ENCODE data around the gene ATAD3C. TPM values are rescaled to one million over a fixed set of nuclear protein-coding genes. Genes with fewer than 3 reads are reported as not detected.
"Not testable (repeated sequence)": the region's sequence is repeated elsewhere in the genome, so short reads cannot be mapped to it uniquely, and the experiment has no call there.

Gene ATAD3C
- total RNA-seq, 4 donors from 2014 or later, result 0.32 to 2.4 (median 0.58) TPM

- H3K27me3 ChIP-seq, result peaks cover 0 to 9% (median 0%) of the 10 kb centered on the region in 4 donors
- TF ChIP-seq POLR2AphosphoS5 (IDR thresholded peaks at IDR 0.05) (no peak), EP300 (IDR thresholded peaks at IDR 0.05) (no peak), CTCF (IDR thresholded peaks at IDR 0.05) (no peak), POLR2A (IDR thresholded peaks at IDR 0.05; ENCODE audit: low read depth) (no peak)
- no peak overlapping the region for H3K4me3 ChIP-seq
- no peaks in the 10 kb centered on the region for H3K4me1 ChIP-seq
- H3K9me3 ChIP-seq, result no peaks in the 10 kb centered on the region
- intact Hi-C loops (cut with DNase I), result no loop called here
- H3K27ac ChIP-seq (replicated peaks in 1 of 4), result no peak overlapping the region
- no peak for DNase-seq (ENCODE audit: extremely low spot score)
- 92% methylated on average over 23 of the region's 26 CpGs for WGBS
- no peaks in the 10 kb centered on the region for H3K36me3 ChIP-seq
These were observed 2.3 kb downstream of the ATAD3C start for GRCh38 chr1:1451696-1452364.

- H3K27ac ChIP-seq (replicated peaks in 1 of 4); H3K4me3 ChIP-seq; H3K27me3 ChIP-seq; H3K4me1 ChIP-seq; H3K36me3 ChIP-seq; H3K9me3 ChIP-seq; DNase-seq (ENCODE audit: extremely low spot score); intact Hi-C loops (cut with DNase I): not testable (repeated sequence)
- WGBS, result 94% methylated on average over 6 of the region's 8 CpGs
These were observed 2.9 kb downstream of the ATAD3C start for GRCh38 chr1:1452365-1452739.

- intact Hi-C loops (cut with DNase I), result no loop called here
- Histone ChIP-seq H3K4me1 (no peaks in the 10 kb centered on the region), H3K27me3 (peaks cover 0 to 9% (median 0%) of the 10 kb centered on the region in 4 donors), H3K36me3 (no peaks in the 10 kb centered on the region), H3K27ac (replicated peaks in 1 of 4) (no peak overlapping the region), H3K9me3 (no peaks in the 10 kb centered on the region), H3K4me3 (no peak overlapping the region)
- no peak for DNase-seq (ENCODE audit: extremely low spot score)
- 94% methylated on average over 16 of the region's 16 CpGs for WGBS
- TF ChIP-seq EP300 (IDR thresholded peaks at IDR 0.05) (no peak), CTCF (IDR thresholded peaks at IDR 0.05) (no peak), POLR2A (IDR thresholded peaks at IDR 0.05; ENCODE audit: low read depth) (no peak), POLR2AphosphoS5 (IDR thresholded peaks at IDR 0.05) (no peak)
These were observed 3.4 kb downstream of the ATAD3C start for GRCh38 chr1:1452882-1453281.

GRCh38 chr1:1454286-1455056, 5.0 kb downstream of the ATAD3C start:
- DNase-seq (ENCODE audit: extremely low spot score); intact Hi-C loops (cut with DNase I); H3K9me3 ChIP-seq; H3K4me1 ChIP-seq; H3K27ac ChIP-seq (replicated peaks in 1 of 4); H3K4me3 ChIP-seq; H3K36me3 ChIP-seq; H3K27me3 ChIP-seq: not testable (repeated sequence)
- WGBS, result 90% methylated on average over 6 of the region's 41 CpGs

- H3K4me1 ChIP-seq, result no peaks in the 10 kb centered on the region
- H3K9me3 ChIP-seq, result no peaks in the 10 kb centered on the region
- no peak overlapping the region for H3K4me3 ChIP-seq
- H3K27ac ChIP-seq (replicated peaks in 1 of 4), result no peak overlapping the region
- TF ChIP-seq CTCF (IDR thresholded peaks at IDR 0.05) (no peak), POLR2AphosphoS5 (IDR thresholded peaks at IDR 0.05) (no peak), POLR2A (IDR thresholded peaks at IDR 0.05; ENCODE audit: low read depth) (no peak), EP300 (IDR thresholded peaks at IDR 0.05) (no peak)
- peaks cover 0 to 9% (median 0%) of the 10 kb centered on the region in 4 donors for H3K27me3 ChIP-seq
- no peak for DNase-seq (ENCODE audit: extremely low spot score)
- H3K36me3 ChIP-seq, result no peaks in the 10 kb centered on the region
- intact Hi-C loops (cut with DNase I), result no loop called here
- 84% methylated on average over 25 of the region's 30 CpGs for WGBS
These were observed 5.9 kb downstream of the ATAD3C start for GRCh38 chr1:1455366-1455884.

- H3K27me3 ChIP-seq; DNase-seq (ENCODE audit: extremely low spot score); H3K4me3 ChIP-seq; H3K9me3 ChIP-seq; H3K4me1 ChIP-seq; H3K36me3 ChIP-seq; intact Hi-C loops (cut with DNase I); H3K27ac ChIP-seq (replicated peaks in 1 of 4): not testable (repeated sequence)
- no CpG with 5 or more reads among the region's 15 CpGs for WGBS
These were observed 6.4 kb downstream of the ATAD3C start for GRCh38 chr1:1455934-1456333.

- H3K27ac ChIP-seq (replicated peaks in 1 of 4); H3K36me3 ChIP-seq; H3K4me1 ChIP-seq; DNase-seq (ENCODE audit: extremely low spot score); intact Hi-C loops (cut with DNase I); H3K9me3 ChIP-seq; H3K27me3 ChIP-seq; H3K4me3 ChIP-seq: not testable (repeated sequence)
- 87% methylated on average over 16 of the region's 22 CpGs for WGBS
These were observed 7.3 kb downstream of the ATAD3C start for GRCh38 chr1:1456683-1457255.

GRCh38 chr1:1459156-1459555, 9.7 kb downstream of the ATAD3C start:
- H3K4me1 ChIP-seq; H3K27ac ChIP-seq (replicated peaks in 1 of 4); H3K4me3 ChIP-seq; H3K27me3 ChIP-seq; H3K9me3 ChIP-seq; DNase-seq (ENCODE audit: extremely low spot score); intact Hi-C loops (cut with DNase I); H3K36me3 ChIP-seq: not testable (repeated sequence)
- no CpG with 5 or more reads among the region's 19 CpGs for WGBS

- H3K9me3 ChIP-seq; H3K27me3 ChIP-seq; H3K27ac ChIP-seq (replicated peaks in 1 of 4); DNase-seq (ENCODE audit: extremely low spot score); H3K4me1 ChIP-seq; intact Hi-C loops (cut with DNase I); H3K4me3 ChIP-seq; H3K36me3 ChIP-seq: not testable (repeated sequence)
- WGBS, result 89% methylated on average over 7 of the region's 14 CpGs
These were observed 10.2 kb downstream of the ATAD3C start for GRCh38 chr1:1459711-1460110.
